ENCODE measurements around the gene STYXL1.
"Not testable (repeated sequence)": the region's sequence is repeated elsewhere in the genome, so short reads cannot be mapped to it uniquely, and the experiment has no call there.

DNA sequence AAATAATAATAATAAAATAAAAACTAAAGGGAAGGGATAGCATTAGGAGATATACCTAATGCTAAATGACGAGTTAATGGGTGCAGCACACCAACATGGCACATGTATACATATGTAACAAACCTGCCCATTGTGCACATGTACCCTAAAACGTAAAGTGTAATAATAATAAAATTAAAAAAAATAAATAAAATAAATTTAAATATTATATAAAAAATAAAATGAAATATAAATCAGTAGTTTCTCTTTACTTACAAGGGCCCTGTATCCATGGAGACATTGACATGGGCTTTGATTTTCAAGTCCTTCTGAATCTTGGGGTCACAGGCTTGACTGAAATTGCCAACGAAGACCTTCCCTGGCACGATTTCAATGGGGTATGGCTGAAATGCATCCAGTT is 42.8 kb downstream of the STYXL1 start:
- TF ChIP-seq, protein P1, sequence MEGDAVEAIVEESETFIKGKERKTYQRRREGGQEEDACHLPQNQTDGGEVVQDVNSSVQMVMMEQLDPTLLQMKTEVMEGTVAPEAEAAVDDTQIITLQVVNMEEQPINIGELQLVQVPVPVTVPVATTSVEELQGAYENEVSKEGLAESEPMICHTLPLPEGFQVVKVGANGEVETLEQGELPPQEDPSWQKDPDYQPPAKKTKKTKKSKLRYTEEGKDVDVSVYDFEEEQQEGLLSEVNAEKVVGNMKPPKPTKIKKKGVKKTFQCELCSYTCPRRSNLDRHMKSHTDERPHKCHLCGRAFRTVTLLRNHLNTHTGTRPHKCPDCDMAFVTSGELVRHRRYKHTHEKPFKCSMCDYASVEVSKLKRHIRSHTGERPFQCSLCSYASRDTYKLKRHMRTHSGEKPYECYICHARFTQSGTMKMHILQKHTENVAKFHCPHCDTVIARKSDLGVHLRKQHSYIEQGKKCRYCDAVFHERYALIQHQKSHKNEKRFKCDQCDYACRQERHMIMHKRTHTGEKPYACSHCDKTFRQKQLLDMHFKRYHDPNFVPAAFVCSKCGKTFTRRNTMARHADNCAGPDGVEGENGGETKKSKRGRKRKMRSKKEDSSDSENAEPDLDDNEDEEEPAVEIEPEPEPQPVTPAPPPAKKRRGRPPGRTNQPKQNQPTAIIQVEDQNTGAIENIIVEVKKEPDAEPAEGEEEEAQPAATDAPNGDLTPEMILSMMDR (IDR thresholded peaks at IDR 0.05; ENCODE audit: insufficient read depth, low read depth, low read length): not testable (repeated sequence)
- not testable (repeated sequence) for TF ChIP-seq EZH2 (IDR thresholded peaks at IDR 0.05; ENCODE audit: insufficient read depth, low read length)

Data from astrocyte (in vitro differentiated cells and primary cell).